Skeletal muscle tissue (tissue), 4 donors: ENCODE measurements around the gene ZFYVE1. TPM values are rescaled to one million over a fixed set of nuclear protein-coding genes. Genes with fewer than 3 reads are reported as not detected.

Experiments
- H3K27ac ChIP-seq: one replicate; pipeline ENCODE4 v1.7.0; 2013; ENCODE audit warnings: mild to moderate bottlenecking, low read depth, low read length, inconsistent platforms
- H3K27me3 ChIP-seq, 3 donors: one replicate each; pipeline ENCODE4 v1.7.0; 2013; ENCODE audit warnings: low read length in 3 of 3; ENCODE audit not compliant: control insufficient read depth in 3 of 3, insufficient read depth in 3 of 3
- H3K36me3 ChIP-seq, 3 donors: one replicate each; pipeline ENCODE4 v1.7.0; 2013; ENCODE audit warnings: low read length in 3 of 3; ENCODE audit not compliant: control insufficient read depth in 3 of 3, insufficient read depth in 3 of 3
- H3K4me1 ChIP-seq, 3 donors: one replicate each; pipeline ENCODE4 v1.7.0; 2013; ENCODE audit warnings: low read length in 3 of 3, mild to moderate bottlenecking in 3 of 3; ENCODE audit not compliant: control insufficient read depth in 3 of 3, insufficient read depth in 3 of 3
- H3K4me3 ChIP-seq, 3 donors: one replicate each; pipeline ENCODE4 v1.7.0; 2013; ENCODE audit warnings: low read length in 3 of 3
- H3K9ac ChIP-seq, 3 donors: one replicate each; pipeline ENCODE4 v1.7.0; 2013; ENCODE audit warnings: low read length in 3 of 3, mild to moderate bottlenecking in 3 of 3, moderate library complexity in 2 of 3, low read depth in 1 of 3
- H3K9me3 ChIP-seq, 3 donors: one replicate each; pipeline ENCODE4 v1.7.0; 2013; ENCODE audit warnings: low read length in 3 of 3; ENCODE audit not compliant: control insufficient read depth in 3 of 3
- total RNA-seq: library from RNA; depleted of rRNA; stranded (reverse); fragments of >200 nt; gene quantifications from one replicate; pipeline ENCODE4 v1.2.3, GENCODE V29; 2014
- donor health status: Osteomylitis.

The ZFYVE1 gene
- total RNA-seq, 1 donor from 2014 or later: 11.5 TPM

GRCh38 chr14:72947366-72948160, 79.3 kb downstream of the ZFYVE1 start:
- Histone ChIP-seq H3K9me3 (no peaks in the 10 kb centered on the region), H3K36me3 (peaks cover 22 to 37% (median 30%) of the 10 kb centered on the region in 3 donors), H3K4me1 (no peaks in the 10 kb centered on the region), H3K4me3 (no peak overlapping the region), H3K27ac (no peak overlapping the region), H3K27me3 (no peaks in the 10 kb centered on the region), H3K9ac (no peak overlapping the region)

- no peaks in the 10 kb centered on the region for H3K9me3 ChIP-seq
- H3K4me1 ChIP-seq: no peaks in the 10 kb centered on the region
- H3K4me3 ChIP-seq: no peak overlapping the region
- peaks cover 29 to 42% (median 37%) of the 10 kb centered on the region in 3 donors for H3K36me3 ChIP-seq
- no peak overlapping the region for H3K27ac ChIP-seq
- no peak overlapping the region for H3K9ac ChIP-seq
- H3K27me3 ChIP-seq: no peaks in the 10 kb centered on the region
These were observed 80.4 kb downstream of the ZFYVE1 start for GRCh38 chr14:72946491-72946890.

- Histone ChIP-seq H3K27ac (no peak overlapping the region), H3K9ac (no peak overlapping the region), H3K36me3 (peaks cover 32 to 46% (median 41%) of the 10 kb centered on the region in 3 donors), H3K27me3 (no peaks in the 10 kb centered on the region), H3K9me3 (no peaks in the 10 kb centered on the region), H3K4me1 (no peaks in the 10 kb centered on the region), H3K4me3 (no peak overlapping the region)
These were observed 81.4 kb downstream of the ZFYVE1 start for GRCh38 chr14:72945356-72946027.

GRCh38 chr14:72943876-72944430, 83.0 kb downstream of the ZFYVE1 start:
- no peaks in the 10 kb centered on the region for H3K4me1 ChIP-seq
- H3K27me3 ChIP-seq: no peaks in the 10 kb centered on the region
- H3K9ac ChIP-seq: no peak overlapping the region
- peaks cover 40 to 55% (median 47%) of the 10 kb centered on the region in 3 donors for H3K36me3 ChIP-seq
- no peak overlapping the region for H3K27ac ChIP-seq
- H3K9me3 ChIP-seq: no peaks in the 10 kb centered on the region
- H3K4me3 ChIP-seq: no peak overlapping the region

- H3K27me3 ChIP-seq: no peaks in the 10 kb centered on the region
- no peak overlapping the region for H3K9ac ChIP-seq
- no peaks in the 10 kb centered on the region for H3K4me1 ChIP-seq
- no peaks in the 10 kb centered on the region for H3K9me3 ChIP-seq
- no peak overlapping the region for H3K27ac ChIP-seq
- H3K4me3 ChIP-seq: no peak overlapping the region
- H3K36me3 ChIP-seq: peaks cover 48 to 63% (median 54%) of the 10 kb centered on the region in 3 donors
These were observed 84.0 kb downstream of the ZFYVE1 start for GRCh38 chr14:72942934-72943333.

- Histone ChIP-seq H3K27me3 (no peaks in the 10 kb centered on the region), H3K4me3 (no peak overlapping the region), H3K36me3 (peaks cover 46 to 54% (median 46%) of the 10 kb centered on the region in 3 donors), H3K4me1 (no peaks in the 10 kb centered on the region), H3K9me3 (no peaks in the 10 kb centered on the region), H3K9ac (no peak overlapping the region), H3K27ac (no peak overlapping the region)
These were observed 85.5 kb downstream of the ZFYVE1 start for GRCh38 chr14:72941286-72941985.

GRCh38 chr14:72939630-72940029, 87.3 kb downstream of the ZFYVE1 start:
- Histone ChIP-seq H3K4me3 (no peak overlapping the region), H3K4me1 (no peaks in the 10 kb centered on the region), H3K9ac (no peak overlapping the region), H3K36me3 (peaks cover 41 to 47% (median 44%) of the 10 kb centered on the region in 3 donors), H3K27me3 (no peaks in the 10 kb centered on the region), H3K9me3 (no peaks in the 10 kb centered on the region), H3K27ac (no peak overlapping the region)

GRCh38 chr14:72932893-72933292, 94.0 kb downstream of the ZFYVE1 start:
- Histone ChIP-seq H3K27ac (no peak overlapping the region), H3K27me3 (no peaks in the 10 kb centered on the region), H3K4me3 (no peak overlapping the region), H3K9me3 (no peaks in the 10 kb centered on the region), H3K9ac (no peak overlapping the region), H3K36me3 (peaks cover 0 to 3% (median under 1%) of the 10 kb centered on the region in 3 donors), H3K4me1 (no peaks in the 10 kb centered on the region)

GRCh38 chr14:72929316-72930080, 97.4 kb downstream of the ZFYVE1 start:
- H3K4me3 ChIP-seq: no peak overlapping the region
- peaks cover 3 to 11% (median 9%) of the 10 kb centered on the region in 3 donors for H3K4me1 ChIP-seq

More at GRCh38 chr14:72929316-72930080, 97.4 kb downstream of the ZFYVE1 start:
- no peaks in the 10 kb centered on the region for H3K9me3 ChIP-seq
- no peak overlapping the region for H3K9ac ChIP-seq
- no peak overlapping the region for H3K27ac ChIP-seq
- H3K27me3 ChIP-seq: no peaks in the 10 kb centered on the region
- H3K36me3 ChIP-seq: peaks cover 0 to 3% (median 0%) of the 10 kb centered on the region in 3 donors
